ENCODE measurements around the gene RASAL2.
"Not testable (repeated sequence)": the region's sequence is repeated elsewhere in the genome, so short reads cannot be mapped to it uniquely, and the experiment has no call there.

Gene RASAL2

DNA sequence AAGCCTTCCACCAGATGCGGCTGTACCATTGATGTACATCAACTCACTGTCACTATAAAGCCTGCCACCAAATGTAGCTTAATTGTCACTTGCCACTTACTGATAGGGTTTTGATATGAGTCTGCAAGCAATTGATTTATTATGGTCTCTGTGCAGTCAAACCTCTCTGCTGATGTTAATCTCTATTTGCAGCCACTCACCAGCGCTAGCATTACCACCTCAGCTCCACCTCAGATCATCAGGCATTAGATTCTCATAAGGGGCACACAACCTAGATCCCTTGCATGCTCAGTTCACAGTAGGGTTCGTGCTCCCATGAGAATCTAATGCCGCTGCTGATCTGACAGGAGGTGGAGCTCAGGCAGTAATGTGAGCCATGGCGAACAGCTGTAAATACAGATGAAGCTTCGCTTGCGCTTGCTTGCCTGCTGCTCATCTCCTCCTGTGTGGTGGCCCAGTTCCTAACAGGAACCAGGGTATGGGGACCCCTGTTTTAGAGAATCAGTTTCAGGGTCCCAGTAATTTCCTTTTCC, 26.7 kb downstream of the RASAL2 start:
- DNase-seq = not testable (repeated sequence)

DNA sequence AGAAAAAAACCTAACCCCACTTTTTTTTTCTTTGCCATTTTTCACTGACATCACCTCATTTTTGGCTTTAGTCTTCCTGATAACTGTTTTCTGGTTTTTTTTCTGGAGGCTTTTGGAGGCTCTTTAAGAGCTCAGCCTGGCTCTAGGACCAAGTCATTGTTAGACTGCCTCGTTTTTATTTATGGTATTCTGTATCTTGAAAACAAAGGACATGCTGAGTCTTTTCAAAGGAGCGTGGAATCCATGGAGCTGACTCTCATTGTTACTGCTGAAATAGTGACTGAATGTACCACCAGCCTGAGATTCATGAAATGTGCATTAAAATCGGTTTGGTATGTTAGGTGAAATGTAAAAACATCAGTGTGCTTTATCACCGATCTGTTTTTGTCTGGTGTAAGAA, 28.0 kb downstream of the RASAL2 start:
- no peak for DNase-seq

DNA sequence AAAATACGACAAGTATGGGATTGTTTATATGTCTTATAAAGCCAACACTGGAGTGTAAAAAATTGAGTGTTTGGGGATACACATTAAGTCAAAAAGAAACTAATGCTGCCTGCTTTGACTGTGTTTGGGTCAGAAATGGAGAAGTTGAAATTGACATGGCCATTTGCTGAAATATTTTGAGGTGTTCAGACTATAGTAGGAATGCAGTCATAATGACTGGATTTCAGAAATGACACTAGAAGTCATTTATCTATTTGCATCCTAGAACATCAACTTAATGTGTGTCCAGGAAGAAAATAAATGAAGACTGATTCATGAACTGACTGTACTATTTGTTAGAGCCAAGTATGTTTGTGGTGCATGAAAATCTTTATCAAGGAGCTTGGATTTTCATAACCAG, 28.4 kb downstream of the RASAL2 start:
- DNase-seq = no peak

DNA sequence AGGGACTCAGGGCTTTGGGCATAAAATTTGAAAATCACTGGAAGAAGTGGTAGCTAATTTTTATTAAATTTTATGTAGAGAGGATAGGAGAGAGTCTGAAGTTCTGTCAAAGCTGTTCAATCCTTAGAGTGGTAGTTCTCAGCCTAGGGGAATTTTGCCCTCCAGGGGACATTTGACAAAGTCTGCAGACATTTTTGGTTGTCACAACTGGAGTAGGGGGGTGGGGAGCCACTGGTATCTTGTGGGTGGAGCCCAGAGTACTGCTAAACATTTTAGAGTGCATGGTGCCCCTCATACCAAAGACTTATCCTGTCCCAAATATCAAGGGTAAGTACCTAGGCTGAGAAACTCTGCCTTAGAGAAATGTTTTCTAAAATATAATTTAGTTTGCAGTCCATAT, 30.2 kb downstream of the RASAL2 start:
- no peak for DNase-seq

DNA sequence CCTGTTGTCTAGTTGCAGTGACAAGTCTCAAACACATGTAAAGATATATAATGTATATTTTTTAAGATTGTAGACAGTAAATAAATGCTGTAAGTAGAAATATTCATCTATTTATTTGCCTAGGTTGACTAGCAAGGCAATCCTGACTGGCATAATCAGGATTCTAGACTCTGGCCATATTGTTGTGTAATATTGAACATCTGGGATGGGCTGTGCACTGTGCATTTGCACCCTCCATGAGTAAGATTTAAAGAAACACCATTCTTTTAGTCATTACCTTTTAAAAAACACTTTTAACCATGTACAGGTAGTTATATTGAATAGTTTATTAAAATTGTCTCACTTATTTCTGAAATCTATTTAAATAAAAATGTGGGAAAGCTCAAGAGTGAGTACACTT, 32.4 kb downstream of the RASAL2 start:
- DNase-seq = no peak

DNA sequence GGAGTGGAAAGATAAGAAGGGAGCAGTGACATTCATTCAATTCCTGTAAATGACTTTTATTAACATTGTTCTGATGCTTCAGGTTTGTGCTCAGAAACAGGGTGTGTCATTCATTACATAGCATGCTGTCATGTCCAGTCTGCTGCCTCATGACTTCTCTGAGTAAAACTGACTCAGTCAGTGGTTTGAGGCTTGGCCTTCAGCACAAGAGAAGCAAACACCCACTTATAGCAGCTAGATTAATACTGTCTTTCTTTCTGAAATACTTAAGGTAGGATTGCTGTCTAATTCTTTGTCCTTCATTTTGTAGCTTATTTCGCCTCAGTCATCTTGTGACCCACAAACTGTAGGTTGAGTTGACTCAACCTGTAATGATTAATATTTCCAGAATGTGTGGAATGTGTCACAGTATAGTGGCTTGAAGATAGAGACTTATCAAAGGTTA, 32.9 kb downstream of the RASAL2 start:
- DNase-seq = no peak

DNA sequence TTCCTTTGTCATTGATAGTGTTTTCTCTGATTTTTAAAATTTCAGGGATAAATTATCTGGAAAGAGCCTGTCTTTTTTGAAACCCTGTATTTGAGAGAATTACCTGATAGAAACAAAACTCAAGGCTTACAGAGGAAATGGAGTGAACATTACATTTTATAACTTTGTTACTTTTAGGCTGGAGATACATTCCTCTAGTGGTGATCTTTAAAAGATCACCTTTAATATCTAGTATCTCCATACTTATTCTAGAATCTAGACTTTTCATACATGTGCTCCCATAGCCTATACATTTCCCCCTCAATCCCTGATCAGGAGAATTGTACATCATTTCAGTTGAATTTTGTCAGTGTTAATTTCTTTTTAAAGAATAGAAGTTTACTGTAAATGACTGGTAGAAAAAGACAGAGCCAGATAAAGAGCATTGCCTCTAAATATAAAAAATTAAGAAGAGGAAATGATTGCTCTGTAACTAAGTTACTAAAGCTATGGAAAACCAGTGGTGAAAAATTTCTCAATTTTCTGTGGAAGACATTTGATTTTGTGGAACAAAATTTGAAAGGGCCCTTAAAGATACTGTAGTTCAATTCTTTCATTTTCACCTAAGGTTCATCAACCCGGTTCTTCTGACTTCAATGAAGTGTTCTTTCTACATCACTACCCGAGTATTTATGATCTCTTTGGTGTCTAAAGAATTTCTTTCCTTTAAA, 33.7 kb downstream of the RASAL2 start:
- DNase-seq = no peak

DNA sequence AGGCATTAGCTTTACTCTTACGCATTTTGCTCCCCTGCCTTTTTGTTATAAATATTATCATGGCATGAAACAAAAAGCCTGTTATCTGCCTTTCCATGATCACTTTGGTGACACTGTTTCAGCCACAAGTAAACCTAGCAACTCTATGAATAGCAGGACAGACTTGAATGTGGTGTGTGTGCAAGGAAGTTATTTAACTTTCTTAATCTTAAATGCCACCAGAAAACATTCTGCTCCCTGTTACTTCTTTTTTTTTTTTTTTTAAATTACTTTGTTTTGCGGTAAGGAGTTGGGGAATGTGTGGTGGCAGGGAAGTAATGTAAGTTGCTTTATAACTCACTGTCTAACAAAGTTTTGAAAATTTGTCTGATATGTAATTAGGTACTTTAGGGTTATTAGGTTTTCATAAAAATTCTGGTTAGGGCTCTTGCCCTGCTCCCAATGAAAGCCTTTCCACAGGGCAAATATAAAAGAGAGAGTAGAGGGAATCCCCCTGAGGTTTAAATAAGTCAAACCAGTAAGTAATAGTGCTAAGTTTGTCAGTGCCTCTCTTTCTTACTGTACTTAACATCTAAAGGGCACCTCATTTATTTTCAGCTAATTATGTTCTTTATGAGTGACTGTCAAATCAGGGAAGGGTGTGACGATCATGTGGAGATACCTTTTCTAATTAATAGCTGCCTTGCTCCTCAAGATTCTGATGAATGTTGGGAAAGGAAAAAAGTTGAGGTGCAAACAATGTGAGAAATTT, 39.5 kb downstream of the RASAL2 start:
- DNase-seq = no peak

DNA sequence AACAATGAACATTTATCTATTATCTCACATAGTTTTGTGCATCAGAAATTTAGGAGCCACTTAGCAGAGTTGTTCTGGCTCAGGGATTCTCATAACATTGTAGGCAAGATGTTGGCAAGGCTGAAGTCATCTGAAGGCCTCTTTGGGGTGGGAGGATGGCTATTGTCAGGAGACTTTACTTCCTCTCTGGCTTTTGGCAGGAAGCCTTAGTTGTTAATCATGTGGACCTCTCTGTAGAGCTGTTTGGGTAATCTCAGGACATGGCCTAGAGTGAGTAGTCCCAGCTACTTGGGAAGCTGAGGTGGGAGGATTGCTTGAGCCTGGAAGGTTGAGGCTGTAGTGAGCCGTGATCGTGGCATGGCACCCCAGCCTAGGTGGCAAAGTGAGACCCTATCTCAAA, 40.2 kb downstream of the RASAL2 start:
- no peak for DNase-seq

DNA sequence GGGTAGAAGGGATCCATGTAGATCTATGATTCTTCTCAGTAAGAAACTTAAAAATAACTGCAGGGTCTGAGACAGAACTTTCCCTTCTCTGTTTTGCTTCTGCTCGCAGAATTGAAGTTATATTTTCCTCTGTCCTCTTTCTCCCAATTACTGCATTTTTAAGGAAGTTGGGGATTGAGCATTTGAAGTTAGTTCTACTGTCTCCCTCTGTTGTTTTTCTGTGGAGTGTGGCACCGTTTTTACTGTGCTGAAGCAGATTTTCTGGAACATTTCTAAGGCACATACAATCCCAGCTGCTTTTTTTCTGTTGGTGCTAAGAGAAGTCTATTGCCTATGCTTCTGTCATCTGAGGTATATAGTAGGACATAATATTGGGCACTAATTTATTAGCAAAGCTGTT, 43.3 kb downstream of the RASAL2 start:
- no peak for DNase-seq

DNA sequence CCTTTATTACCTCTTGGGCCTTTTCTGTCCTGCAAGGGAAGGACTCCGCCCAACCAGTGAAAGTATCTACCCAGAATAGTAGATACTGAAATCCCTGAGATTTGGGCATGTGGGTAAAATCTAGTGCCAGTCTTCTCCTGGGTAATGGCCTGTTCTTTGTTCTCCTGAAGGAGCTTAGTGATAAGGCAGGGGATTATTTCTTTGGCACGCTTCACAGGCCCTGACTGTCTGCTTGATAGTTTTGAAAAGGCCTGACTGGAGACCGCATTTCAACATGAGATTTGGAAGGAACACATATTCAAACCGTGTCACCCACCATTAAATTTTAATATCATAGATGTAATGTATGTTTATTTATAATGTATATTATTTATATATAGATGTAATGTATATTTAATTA, 48.9 kb downstream of the RASAL2 start:
- no peak for DNase-seq

DNA sequence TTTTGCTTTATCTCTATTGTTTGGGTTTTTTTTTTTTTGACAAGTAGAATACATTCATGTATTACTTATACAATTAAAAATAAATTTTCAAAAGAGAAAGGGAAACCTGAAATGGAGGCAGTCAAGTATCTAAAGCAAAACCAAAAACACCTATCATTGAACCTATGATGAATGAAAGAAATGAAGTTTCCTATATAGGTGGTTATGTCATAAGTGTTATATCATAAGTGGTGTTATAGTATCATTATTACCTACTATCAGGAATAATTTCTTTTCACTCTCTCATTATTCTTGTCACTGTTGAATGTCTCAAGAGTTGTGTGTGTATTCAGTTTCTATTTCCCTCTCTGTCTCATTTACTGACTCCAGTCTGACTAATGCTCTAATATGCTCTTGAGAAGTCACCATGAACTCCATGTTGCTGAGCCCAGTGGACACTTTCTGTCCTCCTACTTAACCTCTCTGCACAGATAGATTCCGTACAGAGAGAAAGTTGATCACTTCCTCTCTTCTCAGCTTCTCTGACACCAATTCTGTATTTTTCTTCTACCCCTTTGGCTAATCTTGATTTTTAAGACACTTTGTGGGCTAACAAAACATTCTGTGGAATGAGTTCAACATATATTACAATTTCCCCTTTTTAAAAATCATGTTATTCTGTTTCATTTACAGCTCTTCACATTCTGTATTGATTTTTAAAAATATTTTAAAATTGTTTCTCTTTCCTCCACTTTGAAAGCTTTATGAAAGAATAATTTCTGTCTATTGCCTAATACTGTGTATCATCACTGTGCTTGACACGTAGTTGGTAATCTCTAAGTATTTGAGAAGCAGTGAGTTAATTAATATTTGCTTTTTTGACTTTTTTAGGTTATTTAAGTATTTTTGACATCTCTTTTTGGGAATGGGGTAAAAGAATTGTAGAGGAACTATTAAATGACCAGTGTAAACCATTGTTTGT, 50.1 kb downstream of the RASAL2 start:
- DNase-seq = no peak

DNA sequence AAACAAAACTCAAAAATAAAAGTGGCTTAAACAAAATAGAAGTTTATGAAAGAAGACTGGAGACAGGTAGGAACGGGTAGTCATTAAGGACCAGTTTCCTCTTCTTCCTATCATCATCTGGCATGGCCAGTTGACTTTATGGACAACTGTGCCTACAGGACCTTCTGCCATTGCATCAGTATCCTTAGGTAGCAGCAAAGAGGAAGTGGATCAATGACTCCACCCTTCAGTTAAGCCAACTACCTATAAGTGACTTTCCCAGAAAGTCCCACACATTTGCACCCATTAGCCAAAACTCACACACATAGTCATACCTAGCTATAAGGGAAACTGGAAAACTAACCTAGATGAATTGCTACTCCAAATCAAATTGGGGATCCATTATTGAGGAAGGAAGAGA, 51.7 kb downstream of the RASAL2 start:
- no peak for DNase-seq

DNA sequence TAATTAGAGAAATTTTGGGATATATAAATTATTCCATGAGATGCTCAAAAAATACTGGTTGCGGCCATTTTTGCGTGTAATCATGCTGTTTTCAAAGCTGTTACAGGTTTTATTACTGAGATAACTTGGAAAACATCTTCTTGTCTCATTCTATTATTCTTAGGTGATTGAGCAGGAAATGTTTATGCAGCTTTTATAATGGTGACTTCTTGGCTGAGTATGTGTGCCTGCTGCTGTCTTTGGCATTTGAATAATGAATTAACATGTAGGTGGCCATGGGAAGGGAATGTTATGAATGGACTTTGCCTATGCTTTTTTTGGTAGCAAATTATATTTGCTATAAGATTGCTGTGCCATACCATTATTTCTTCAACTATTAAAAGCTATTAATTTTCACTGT, 52.5 kb downstream of the RASAL2 start:
- DNase-seq = no peak

DNA sequence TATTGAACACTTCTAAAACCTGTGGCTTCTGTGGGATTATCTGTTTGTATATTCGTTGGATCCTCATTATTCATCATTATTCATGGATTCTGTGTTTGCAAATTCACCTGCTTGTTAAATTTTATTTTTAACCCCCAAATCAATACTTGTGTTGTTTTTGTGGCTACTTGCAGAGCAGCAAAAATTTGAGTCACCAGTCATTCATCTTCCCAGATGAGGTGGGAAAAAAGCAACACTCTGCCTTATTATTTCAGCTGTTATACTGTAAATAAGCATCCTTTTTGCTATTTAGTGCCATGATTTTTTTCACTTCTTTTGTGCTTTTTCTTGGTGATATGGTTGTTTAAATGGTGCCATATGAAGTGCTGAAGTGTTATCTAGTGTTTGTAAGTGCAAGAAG, 56.7 kb downstream of the RASAL2 start:
- no peak for DNase-seq

DNA sequence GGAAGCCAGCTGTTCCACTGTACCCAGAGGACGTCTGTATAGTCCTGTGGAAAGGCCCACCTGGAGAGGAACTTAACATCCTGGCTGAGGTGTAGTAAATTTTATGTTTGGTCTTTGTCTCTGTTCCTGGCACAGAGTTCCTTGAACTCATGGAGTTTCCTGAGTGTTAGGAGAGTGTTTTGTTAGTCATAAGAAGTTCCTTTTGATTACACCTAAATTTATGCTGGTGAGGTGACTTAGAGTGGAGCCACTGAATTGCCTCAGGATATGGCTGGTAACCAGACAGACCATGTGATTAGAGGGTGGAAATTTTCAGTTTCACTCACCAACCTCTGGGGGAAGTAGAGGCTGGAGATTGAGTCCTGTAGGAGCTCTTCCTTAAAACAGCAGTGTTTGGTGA, 57.9 kb downstream of the RASAL2 start:
- no peak for DNase-seq

DNA sequence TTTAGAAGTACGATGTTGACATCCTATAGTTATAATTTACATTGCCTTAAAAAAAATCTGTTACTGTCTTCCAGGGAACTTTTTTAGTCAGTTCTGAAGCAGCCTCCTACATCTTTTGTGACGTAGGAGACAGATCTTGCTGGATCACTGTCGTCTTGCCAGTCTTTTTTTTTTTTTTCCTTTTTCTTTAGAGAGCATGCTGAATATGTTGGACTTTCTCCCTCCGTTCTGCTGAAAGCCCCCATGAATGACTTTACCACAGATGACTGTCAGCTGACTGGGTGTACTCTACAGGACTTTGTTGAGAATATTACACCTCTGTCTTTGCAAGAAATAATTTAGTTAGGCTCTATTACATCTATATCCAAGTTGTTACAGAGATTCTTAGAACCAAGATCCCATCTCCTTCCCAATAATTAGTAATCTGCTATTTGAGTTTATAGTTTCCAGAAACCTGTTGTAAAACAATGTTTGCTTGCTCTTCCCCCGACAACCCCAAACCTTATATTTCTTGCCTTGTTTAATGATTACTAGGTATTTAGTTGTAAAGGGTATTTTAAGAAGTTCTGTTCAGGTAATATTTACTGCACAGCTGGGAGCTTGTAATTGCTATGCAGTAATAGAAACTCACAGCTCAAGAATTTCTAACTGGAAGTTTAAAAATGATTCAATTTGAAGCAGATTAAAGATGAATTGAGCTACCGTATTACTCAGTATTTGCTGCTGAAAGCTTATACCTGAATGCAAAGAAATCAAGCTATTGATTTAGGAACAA, 61.8 kb downstream of the RASAL2 start:
- no peak for DNase-seq

DNA sequence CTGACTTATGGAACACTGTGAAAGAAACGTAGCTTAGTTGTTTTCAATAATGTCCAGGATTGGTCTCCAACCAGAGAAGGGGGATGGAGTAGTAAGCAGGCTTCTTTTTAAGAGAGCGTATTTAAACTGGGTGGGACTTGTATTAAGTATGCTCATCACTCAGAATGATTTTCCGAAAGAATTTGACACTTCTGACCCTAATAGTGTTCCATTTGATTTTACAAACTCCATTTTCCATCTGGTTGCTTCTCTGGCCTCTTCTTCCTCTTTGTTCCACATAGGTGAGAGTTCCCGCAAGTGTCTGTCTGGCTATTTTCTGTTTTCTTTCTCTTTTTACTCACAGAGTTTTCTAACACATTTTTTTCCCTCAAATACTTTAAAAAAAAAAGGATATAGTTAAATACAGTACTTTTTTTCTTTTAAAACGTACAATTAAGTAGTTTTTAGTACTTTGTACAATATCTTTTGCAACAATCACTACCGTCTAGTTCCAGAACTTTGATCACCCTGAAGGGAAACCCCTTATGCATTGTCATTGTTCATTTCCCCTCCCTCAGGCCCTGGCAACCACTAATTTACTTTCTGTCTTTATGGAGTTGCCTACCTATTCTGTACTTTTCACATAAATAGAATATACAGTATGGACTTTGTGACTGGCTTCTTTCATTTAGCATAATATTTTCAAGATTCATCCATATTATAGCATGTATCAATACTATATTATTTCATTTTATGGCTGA, 67.0 kb downstream of the RASAL2 start:
- DNase-seq = no peak

DNA sequence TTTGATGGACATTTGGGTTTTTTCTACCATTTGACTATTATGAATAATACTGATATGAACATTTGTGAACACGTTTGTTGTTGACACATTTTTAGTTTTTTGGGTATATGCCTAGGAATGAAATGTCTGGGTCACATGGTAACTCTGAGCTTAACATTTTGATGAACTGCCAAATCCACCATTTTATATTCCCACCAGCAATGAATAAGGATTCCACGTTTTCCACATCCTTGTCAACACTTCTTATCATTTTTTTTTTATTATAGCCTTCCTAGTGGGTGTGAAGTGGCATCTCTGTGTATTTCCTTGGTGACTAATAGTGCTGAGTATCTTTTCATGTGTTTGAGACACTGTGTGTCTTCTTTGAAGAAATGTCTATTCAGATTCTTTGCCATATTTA, 67.6 kb downstream of the RASAL2 start:
- DNase-seq = no peak

DNA sequence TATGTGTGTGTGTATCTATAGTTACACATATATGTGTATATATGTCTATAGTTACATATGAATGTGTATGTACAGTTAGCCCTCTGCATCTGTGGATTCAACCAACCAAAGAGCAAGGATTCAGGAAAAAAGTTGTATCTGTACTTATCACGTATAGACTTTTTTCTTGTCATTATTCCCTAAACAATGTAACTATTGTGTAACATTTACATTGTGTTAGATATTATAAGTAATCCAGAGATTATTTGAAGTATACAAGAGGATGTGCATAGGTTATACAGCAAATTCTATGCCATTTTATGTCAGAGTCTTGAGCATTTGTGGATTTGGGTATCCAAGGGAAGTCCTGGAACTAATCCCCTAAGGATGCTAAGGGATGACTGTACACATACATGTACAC, 71.3 kb downstream of the RASAL2 start:
- no peak for DNase-seq

DNA sequence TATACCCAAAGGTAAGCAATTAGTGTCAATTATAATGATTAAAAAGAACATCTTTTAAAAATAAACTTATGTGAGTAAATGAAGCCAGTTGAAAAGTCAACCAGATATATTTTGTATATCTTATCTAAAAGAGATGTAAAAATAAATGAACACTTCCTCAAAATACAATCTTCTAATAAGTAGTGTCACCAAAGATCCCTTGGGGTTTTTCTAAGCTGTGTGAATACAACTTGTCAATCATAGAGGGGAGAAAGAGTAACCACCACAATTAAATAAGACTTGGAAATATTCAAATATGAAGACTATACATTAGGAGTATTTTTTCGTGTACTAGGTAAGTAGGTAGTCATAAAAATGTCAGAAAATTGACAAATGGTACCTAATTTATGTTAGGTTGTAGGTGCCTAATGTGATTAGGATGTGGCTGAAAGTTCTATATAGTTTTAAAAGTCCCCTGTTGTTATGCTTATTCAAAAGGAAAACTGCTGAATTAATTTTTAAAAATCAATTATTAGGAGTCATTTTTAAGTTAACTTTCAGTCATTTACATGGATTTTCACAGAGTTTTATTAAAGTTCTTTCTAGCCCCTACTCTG, 72.6 kb downstream of the RASAL2 start:
- no peak for DNase-seq

Measured in stimulated activated CD4-positive, alpha-beta T cell treated with anti-CD3 and anti-CD28 coated beads, Interleukin-2, amount 100 ng/mL, for 24 hours (primary cell).